Heart left ventricle (tissue), 13 donors: ENCODE measurements around the gene DCHS1.

Experiments
- POLR2A ChIP-seq, 2 donors: fragments of 450-650 bp; IDR thresholded peaks; one replicate each; pipeline ENCODE4 v1.6.1; 2017; ENCODE audit warnings: antibody characterized with exemption in 2 of 2, mild to moderate bottlenecking in 2 of 2, moderate library complexity in 2 of 2
- TF ChIP-seq, protein P1 (sequence below), 12 donors: fragments of 200-600 bp; sonication (generic) in 4 of 12; IDR thresholded peaks; one replicate each; pipeline versions ENCODE4 v1.5.0 to v1.8.0; 2018 to 2022; ENCODE audit warnings: antibody characterized with exemption in 12 of 12, mild to moderate bottlenecking in 5 of 12
- donor health status: ischemic (EF 13 %, LVEDD 7.1; RV severe dilation, severe dysfunction).
- donor health status: DM: no; HTN: yes; CAD: no.
- donor health status: DM: no; HTN: no; CAD: no.
- donor health status: ischemic (EF 25% LVEDD 6.9; RV normal size, moderate dysfunction).
- donor health status: ischemic (EF 25% LVEDD 5.7; RV mildly dilated, moderate dysfunction).
- donor health status: ischemic (EF 35%, LVEDD 5.7; RV mildly dilated, moderate dysfunction).
- donor health status: nonischemic (EF 11% LVEDD 7.7; RV severe dilation, severe dysfunction).
- donor health status: DM: yes; HTN: yes; CAD: no.
- donor health status: PGD.
- donor health status: ischemic (EF 29% LVEDD 5.4; RV normal size, mild dysfunction).
- donor health status: nonischemic (EF 23%, LVEDD 6.1; RV moderate dilation, normal function).

DNA sequence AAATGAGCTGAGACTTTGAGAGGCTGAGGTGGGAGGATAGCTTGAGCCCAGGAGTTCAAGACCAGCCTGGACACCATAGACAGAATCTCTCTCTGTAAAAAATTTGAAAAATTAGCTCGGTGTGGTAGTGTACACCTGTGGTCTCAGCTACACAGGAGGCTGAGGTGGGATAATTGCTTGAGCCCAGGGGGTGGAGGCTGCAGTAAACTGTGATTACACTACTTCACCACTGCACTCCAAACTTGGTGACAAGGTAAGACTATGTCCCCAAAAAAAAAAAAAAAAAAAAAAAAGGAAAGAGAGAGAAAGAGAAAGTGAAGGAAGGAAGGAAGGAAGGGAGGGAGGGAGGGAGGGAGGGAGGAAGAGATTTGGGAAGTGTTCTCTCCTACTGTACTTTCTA is 77.5 kb downstream of the DCHS1 start:
- TF ChIP-seq, protein P1, sequence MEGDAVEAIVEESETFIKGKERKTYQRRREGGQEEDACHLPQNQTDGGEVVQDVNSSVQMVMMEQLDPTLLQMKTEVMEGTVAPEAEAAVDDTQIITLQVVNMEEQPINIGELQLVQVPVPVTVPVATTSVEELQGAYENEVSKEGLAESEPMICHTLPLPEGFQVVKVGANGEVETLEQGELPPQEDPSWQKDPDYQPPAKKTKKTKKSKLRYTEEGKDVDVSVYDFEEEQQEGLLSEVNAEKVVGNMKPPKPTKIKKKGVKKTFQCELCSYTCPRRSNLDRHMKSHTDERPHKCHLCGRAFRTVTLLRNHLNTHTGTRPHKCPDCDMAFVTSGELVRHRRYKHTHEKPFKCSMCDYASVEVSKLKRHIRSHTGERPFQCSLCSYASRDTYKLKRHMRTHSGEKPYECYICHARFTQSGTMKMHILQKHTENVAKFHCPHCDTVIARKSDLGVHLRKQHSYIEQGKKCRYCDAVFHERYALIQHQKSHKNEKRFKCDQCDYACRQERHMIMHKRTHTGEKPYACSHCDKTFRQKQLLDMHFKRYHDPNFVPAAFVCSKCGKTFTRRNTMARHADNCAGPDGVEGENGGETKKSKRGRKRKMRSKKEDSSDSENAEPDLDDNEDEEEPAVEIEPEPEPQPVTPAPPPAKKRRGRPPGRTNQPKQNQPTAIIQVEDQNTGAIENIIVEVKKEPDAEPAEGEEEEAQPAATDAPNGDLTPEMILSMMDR (IDR thresholded peaks at IDR 0.05) = no peak
- TF ChIP-seq POLR2A (IDR thresholded peaks at IDR 0.05) = no peak
